ENCODE results near the gene TK2.

GRCh38 chr16:66523861-66524354, 26.0 kb downstream of the TK2 start:
- TF ChIP-seq, protein P1, sequence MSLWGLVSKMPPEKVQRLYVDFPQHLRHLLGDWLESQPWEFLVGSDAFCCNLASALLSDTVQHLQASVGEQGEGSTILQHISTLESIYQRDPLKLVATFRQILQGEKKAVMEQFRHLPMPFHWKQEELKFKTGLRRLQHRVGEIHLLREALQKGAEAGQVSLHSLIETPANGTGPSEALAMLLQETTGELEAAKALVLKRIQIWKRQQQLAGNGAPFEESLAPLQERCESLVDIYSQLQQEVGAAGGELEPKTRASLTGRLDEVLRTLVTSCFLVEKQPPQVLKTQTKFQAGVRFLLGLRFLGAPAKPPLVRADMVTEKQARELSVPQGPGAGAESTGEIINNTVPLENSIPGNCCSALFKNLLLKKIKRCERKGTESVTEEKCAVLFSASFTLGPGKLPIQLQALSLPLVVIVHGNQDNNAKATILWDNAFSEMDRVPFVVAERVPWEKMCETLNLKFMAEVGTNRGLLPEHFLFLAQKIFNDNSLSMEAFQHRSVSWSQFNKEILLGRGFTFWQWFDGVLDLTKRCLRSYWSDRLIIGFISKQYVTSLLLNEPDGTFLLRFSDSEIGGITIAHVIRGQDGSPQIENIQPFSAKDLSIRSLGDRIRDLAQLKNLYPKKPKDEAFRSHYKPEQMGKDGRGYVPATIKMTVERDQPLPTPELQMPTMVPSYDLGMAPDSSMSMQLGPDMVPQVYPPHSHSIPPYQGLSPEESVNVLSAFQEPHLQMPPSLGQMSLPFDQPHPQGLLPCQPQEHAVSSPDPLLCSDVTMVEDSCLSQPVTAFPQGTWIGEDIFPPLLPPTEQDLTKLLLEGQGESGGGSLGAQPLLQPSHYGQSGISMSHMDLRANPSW (CRISPR knock-in tag; conservative IDR thresholded peaks at IDR 0.05; ENCODE audit: low read depth) = no peak
- TF ChIP-seq, protein P2, sequence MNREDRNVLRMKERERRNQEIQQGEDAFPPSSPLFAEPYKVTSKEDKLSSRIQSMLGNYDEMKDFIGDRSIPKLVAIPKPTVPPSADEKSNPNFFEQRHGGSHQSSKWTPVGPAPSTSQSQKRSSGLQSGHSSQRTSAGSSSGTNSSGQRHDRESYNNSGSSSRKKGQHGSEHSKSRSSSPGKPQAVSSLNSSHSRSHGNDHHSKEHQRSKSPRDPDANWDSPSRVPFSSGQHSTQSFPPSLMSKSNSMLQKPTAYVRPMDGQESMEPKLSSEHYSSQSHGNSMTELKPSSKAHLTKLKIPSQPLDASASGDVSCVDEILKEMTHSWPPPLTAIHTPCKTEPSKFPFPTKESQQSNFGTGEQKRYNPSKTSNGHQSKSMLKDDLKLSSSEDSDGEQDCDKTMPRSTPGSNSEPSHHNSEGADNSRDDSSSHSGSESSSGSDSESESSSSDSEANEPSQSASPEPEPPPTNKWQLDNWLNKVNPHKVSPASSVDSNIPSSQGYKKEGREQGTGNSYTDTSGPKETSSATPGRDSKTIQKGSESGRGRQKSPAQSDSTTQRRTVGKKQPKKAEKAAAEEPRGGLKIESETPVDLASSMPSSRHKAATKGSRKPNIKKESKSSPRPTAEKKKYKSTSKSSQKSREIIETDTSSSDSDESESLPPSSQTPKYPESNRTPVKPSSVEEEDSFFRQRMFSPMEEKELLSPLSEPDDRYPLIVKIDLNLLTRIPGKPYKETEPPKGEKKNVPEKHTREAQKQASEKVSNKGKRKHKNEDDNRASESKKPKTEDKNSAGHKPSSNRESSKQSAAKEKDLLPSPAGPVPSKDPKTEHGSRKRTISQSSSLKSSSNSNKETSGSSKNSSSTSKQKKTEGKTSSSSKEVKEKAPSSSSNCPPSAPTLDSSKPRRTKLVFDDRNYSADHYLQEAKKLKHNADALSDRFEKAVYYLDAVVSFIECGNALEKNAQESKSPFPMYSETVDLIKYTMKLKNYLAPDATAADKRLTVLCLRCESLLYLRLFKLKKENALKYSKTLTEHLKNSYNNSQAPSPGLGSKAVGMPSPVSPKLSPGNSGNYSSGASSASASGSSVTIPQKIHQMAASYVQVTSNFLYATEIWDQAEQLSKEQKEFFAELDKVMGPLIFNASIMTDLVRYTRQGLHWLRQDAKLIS (CRISPR knock-in tag; IDR thresholded peaks at IDR 0.05; ENCODE audit: borderline replicate concordance) = no peak
- no peak for TF ChIP-seq KAT7 (CRISPR knock-in tag; IDR thresholded peaks at IDR 0.05; ENCODE audit: borderline replicate concordance)
- TF ChIP-seq, protein P3, sequence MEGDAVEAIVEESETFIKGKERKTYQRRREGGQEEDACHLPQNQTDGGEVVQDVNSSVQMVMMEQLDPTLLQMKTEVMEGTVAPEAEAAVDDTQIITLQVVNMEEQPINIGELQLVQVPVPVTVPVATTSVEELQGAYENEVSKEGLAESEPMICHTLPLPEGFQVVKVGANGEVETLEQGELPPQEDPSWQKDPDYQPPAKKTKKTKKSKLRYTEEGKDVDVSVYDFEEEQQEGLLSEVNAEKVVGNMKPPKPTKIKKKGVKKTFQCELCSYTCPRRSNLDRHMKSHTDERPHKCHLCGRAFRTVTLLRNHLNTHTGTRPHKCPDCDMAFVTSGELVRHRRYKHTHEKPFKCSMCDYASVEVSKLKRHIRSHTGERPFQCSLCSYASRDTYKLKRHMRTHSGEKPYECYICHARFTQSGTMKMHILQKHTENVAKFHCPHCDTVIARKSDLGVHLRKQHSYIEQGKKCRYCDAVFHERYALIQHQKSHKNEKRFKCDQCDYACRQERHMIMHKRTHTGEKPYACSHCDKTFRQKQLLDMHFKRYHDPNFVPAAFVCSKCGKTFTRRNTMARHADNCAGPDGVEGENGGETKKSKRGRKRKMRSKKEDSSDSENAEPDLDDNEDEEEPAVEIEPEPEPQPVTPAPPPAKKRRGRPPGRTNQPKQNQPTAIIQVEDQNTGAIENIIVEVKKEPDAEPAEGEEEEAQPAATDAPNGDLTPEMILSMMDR (IDR thresholded peaks at IDR 0.05) = no peak
- TF ChIP-seq ATF3 (CRISPR knock-in tag; conservative IDR thresholded peaks at IDR 0.05) = no peak
